ENCODE results near the gene COL23A1.
"Not testable (repeated sequence)": the region's sequence is repeated elsewhere in the genome, so short reads cannot be mapped to it uniquely, and the experiment has no call there.

Gene COL23A1

DNA sequence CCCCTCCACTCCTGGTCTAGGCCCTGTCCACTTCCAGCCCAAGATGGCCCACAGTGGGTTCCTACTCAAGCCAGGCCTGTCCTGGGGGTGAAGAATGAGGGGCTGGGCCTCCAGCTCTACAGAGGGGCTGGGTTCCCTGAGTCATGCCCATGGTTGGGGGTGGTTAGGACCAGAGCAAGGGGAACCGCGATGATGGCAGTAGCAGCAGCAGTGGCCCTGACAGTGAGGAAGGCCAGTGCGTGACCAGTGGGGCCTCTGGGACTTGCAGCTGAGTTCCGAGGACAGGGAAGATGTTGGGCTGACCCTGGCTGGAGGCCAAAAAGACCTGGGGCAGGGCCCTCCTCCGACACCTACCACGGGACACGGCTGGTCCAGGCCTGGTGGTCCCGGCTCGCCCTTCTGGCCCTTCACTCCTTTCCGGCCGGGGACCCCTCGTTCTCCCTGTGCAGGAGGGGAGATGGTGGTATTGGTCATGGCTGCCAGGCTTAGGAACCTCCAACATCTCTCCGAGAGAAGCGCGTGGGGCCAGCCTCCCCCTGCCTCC is 348.4 kb downstream of the COL23A1 start:
- Histone ChIP-seq H2AK5ac (ENCODE audit: low read length) (no peak overlapping the region), H3K4ac (ENCODE audit: low read depth, low read length) (no peak overlapping the region), H3K4me3 (ENCODE audit: low read length) (no peak overlapping the region), H3K27ac (ENCODE audit: low read depth, low read length) (no peak overlapping the region), H3K27me3 (ENCODE audit: insufficient read depth, low read length, poor library complexity) (no peaks in the 10 kb centered on the region), H2BK15ac (replicated peaks; ENCODE audit: low read depth) (no peak overlapping the region), H3K79me1 (ENCODE audit: low read length) (no peaks in the 10 kb centered on the region), H3K4me1 (ENCODE audit: control insufficient read depth, low read depth, low read length) (no peaks in the 10 kb centered on the region), H3K36me3 (ENCODE audit: control insufficient read depth, insufficient read depth, low read length) (no peaks in the 10 kb centered on the region), H2BK120ac (ENCODE audit: low read depth, low read length) (no peak overlapping the region), H4K5ac (ENCODE audit: low read length) (no peak overlapping the region), H3K23ac (ENCODE audit: low read length) (no peak overlapping the region), H4K8ac (ENCODE audit: low read depth, low read length) (no peak overlapping the region), H3K4me2 (ENCODE audit: low read length) (no peak overlapping the region), H3K79me2 (ENCODE audit: control insufficient read depth, insufficient read depth, low read length) (no peaks in the 10 kb centered on the region), H3K18ac (ENCODE audit: low read length) (no peak overlapping the region), H3K56ac (ENCODE audit: low read length) (no peak overlapping the region), H2BK5ac (ENCODE audit: low read length) (no peak overlapping the region), H3K9ac (ENCODE audit: low read length) (no peak overlapping the region)
- no peak for DNase-seq
- WGBS (ENCODE audit: extremely low coverage, insufficient coverage, low lambda C conversion rate), result no CpG with 5 or more reads among the region's 15 CpGs

GRCh38 chr5:178241231-178241663 is 348.9 kb downstream of the COL23A1 start:
- no peak for DNase-seq
- no peak overlapping the region for H4K8ac ChIP-seq (ENCODE audit: low read depth, low read length)
- no peak overlapping the region for H3K4ac ChIP-seq (ENCODE audit: low read depth, low read length)
- H3K79me1 ChIP-seq (ENCODE audit: low read length), result no peaks in the 10 kb centered on the region
- no peak overlapping the region for H2AK5ac ChIP-seq (ENCODE audit: low read length)
- H3K36me3 ChIP-seq (ENCODE audit: control insufficient read depth, insufficient read depth, low read length), result no peaks in the 10 kb centered on the region
- H3K27ac ChIP-seq (ENCODE audit: low read depth, low read length), result no peak overlapping the region
- H3K18ac ChIP-seq (ENCODE audit: low read length), result no peak overlapping the region
- no peak overlapping the region for H2BK15ac ChIP-seq (replicated peaks; ENCODE audit: low read depth)
- H3K56ac ChIP-seq (ENCODE audit: low read length), result no peak overlapping the region
- H3K4me2 ChIP-seq (ENCODE audit: low read length), result no peak overlapping the region
- no peak overlapping the region for H3K23ac ChIP-seq (ENCODE audit: low read length)
- no peak overlapping the region for H2BK5ac ChIP-seq (ENCODE audit: low read length)
- no peak overlapping the region for H2BK120ac ChIP-seq (ENCODE audit: low read depth, low read length)
- no CpG with 5 or more reads among the region's 8 CpGs for WGBS (ENCODE audit: extremely low coverage, insufficient coverage, low lambda C conversion rate)
- no peak overlapping the region for H4K5ac ChIP-seq (ENCODE audit: low read length)
- no peak overlapping the region for H3K4me3 ChIP-seq (ENCODE audit: low read length)
- H3K9ac ChIP-seq (ENCODE audit: low read length), result no peak overlapping the region
- no peaks in the 10 kb centered on the region for H3K27me3 ChIP-seq (ENCODE audit: insufficient read depth, low read length, poor library complexity)
- no peaks in the 10 kb centered on the region for H3K79me2 ChIP-seq (ENCODE audit: control insufficient read depth, insufficient read depth, low read length)
- H3K4me1 ChIP-seq (ENCODE audit: control insufficient read depth, low read depth, low read length), result no peaks in the 10 kb centered on the region

- Histone ChIP-seq H3K23ac (ENCODE audit: low read length) (no peak overlapping the region), H2AK5ac (ENCODE audit: low read length) (no peak overlapping the region), H4K5ac (ENCODE audit: low read length) (no peak overlapping the region), H3K4ac (ENCODE audit: low read depth, low read length) (no peak overlapping the region), H4K8ac (ENCODE audit: low read depth, low read length) (no peak overlapping the region), H3K27ac (ENCODE audit: low read depth, low read length) (no peak overlapping the region), H3K4me2 (ENCODE audit: low read length) (no peak overlapping the region), H3K18ac (ENCODE audit: low read length) (no peak overlapping the region), H3K56ac (ENCODE audit: low read length) (no peak overlapping the region), H2BK120ac (ENCODE audit: low read depth, low read length) (no peak overlapping the region), H3K36me3 (ENCODE audit: control insufficient read depth, insufficient read depth, low read length) (no peaks in the 10 kb centered on the region), H3K79me1 (ENCODE audit: low read length) (no peaks in the 10 kb centered on the region), H3K27me3 (ENCODE audit: insufficient read depth, low read length, poor library complexity) (no peaks in the 10 kb centered on the region), H2BK5ac (ENCODE audit: low read length) (no peak overlapping the region), H3K4me1 (ENCODE audit: control insufficient read depth, low read depth, low read length) (no peaks in the 10 kb centered on the region), H2BK15ac (replicated peaks; ENCODE audit: low read depth) (no peak overlapping the region), H3K79me2 (ENCODE audit: control insufficient read depth, insufficient read depth, low read length) (no peaks in the 10 kb centered on the region), H3K4me3 (ENCODE audit: low read length) (no peak overlapping the region), H3K9ac (ENCODE audit: low read length) (no peak overlapping the region)
- DNase-seq, result no peak
- no CpG with 5 or more reads among the region's 9 CpGs for WGBS (ENCODE audit: extremely low coverage, insufficient coverage, low lambda C conversion rate)
Measured at GRCh38 chr5:178240766-178241165, 349.4 kb downstream of the COL23A1 start.

DNA sequence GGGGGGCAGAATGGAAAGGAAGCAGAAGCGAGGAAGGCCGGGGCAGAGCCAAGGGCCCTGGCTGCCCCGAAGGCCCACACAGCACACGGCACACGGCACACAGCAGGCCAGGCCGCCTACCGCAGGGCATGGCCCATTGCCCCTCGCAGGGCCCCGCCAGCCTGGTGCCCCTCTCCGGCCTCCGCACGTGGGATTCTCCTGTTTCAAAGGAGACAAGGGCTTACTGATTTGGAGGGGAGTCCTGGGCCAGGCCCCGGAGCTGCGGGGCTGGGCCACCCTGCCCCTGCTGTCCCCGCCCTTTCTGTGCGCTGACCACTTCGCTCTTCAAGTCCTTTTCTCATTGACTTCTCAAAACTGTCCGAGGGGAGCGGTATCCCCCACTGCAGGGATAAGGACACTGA is 349.9 kb downstream of the COL23A1 start:
- Histone ChIP-seq H3K4me1 (ENCODE audit: control insufficient read depth, low read depth, low read length) (no peaks in the 10 kb centered on the region), H2BK120ac (ENCODE audit: low read depth, low read length) (no peak overlapping the region), H3K27ac (ENCODE audit: low read depth, low read length) (no peak overlapping the region), H3K56ac (ENCODE audit: low read length) (peak overlapping the region; percentile 19), H3K36me3 (ENCODE audit: control insufficient read depth, insufficient read depth, low read length) (no peaks in the 10 kb centered on the region), H3K18ac (ENCODE audit: low read length) (no peak overlapping the region), H3K79me2 (ENCODE audit: control insufficient read depth, insufficient read depth, low read length) (no peaks in the 10 kb centered on the region), H3K23ac (ENCODE audit: low read length) (no peak overlapping the region), H2BK5ac (ENCODE audit: low read length) (no peak overlapping the region), H3K4me3 (ENCODE audit: low read length) (no peak overlapping the region), H2BK15ac (replicated peaks; ENCODE audit: low read depth) (no peak overlapping the region), H3K27me3 (ENCODE audit: insufficient read depth, low read length, poor library complexity) (no peaks in the 10 kb centered on the region), H3K4ac (ENCODE audit: low read depth, low read length) (no peak overlapping the region), H4K8ac (ENCODE audit: low read depth, low read length) (no peak overlapping the region), H3K4me2 (ENCODE audit: low read length) (no peak overlapping the region), H3K9ac (ENCODE audit: low read length) (no peak overlapping the region), H2AK5ac (ENCODE audit: low read length) (no peak overlapping the region), H3K79me1 (ENCODE audit: low read length) (no peaks in the 10 kb centered on the region), H4K5ac (ENCODE audit: low read length) (no peak overlapping the region)
- DNase-seq, result no peak
- no CpG with 5 or more reads among the region's 19 CpGs for WGBS (ENCODE audit: extremely low coverage, insufficient coverage, low lambda C conversion rate)

GRCh38 chr5:178239626-178240301 is 350.4 kb downstream of the COL23A1 start:
- H2AK5ac ChIP-seq (ENCODE audit: low read length); H3K27me3 ChIP-seq (ENCODE audit: insufficient read depth, low read length, poor library complexity); H3K79me2 ChIP-seq (ENCODE audit: control insufficient read depth, insufficient read depth, low read length); H3K4ac ChIP-seq (ENCODE audit: low read depth, low read length); H4K5ac ChIP-seq (ENCODE audit: low read length); H4K8ac ChIP-seq (ENCODE audit: low read depth, low read length); H3K4me3 ChIP-seq (ENCODE audit: low read length); H3K23ac ChIP-seq (ENCODE audit: low read length); H3K36me3 ChIP-seq (ENCODE audit: control insufficient read depth, insufficient read depth, low read length); H3K9ac ChIP-seq (ENCODE audit: low read length); H3K56ac ChIP-seq (ENCODE audit: low read length); H3K4me2 ChIP-seq (ENCODE audit: low read length); H3K79me1 ChIP-seq (ENCODE audit: low read length); H2BK5ac ChIP-seq (ENCODE audit: low read length); H2BK15ac ChIP-seq (replicated peaks; ENCODE audit: low read depth); H3K27ac ChIP-seq (ENCODE audit: low read depth, low read length); H3K4me1 ChIP-seq (ENCODE audit: control insufficient read depth, low read depth, low read length); H3K18ac ChIP-seq (ENCODE audit: low read length); H2BK120ac ChIP-seq (ENCODE audit: low read depth, low read length): not testable (repeated sequence)
- WGBS (ENCODE audit: extremely low coverage, insufficient coverage, low lambda C conversion rate), result no CpG with 5 or more reads among the region's 16 CpGs
- peak; percentile 56 for DNase-seq

Data from mesendoderm (in vitro differentiated cells).